ENCODE results near the gene ARMC6. TPM values are rescaled to one million over a fixed set of nuclear protein-coding genes. Genes with fewer than 3 reads are reported as not detected.

Gene ARMC6
- total and polyA plus RNA-seq, 2 of the 13 experiments (the other 11 are each of a cell fraction or from before 2014, with no cell fraction given), result 16.2 to 36.8 TPM

DNA sequence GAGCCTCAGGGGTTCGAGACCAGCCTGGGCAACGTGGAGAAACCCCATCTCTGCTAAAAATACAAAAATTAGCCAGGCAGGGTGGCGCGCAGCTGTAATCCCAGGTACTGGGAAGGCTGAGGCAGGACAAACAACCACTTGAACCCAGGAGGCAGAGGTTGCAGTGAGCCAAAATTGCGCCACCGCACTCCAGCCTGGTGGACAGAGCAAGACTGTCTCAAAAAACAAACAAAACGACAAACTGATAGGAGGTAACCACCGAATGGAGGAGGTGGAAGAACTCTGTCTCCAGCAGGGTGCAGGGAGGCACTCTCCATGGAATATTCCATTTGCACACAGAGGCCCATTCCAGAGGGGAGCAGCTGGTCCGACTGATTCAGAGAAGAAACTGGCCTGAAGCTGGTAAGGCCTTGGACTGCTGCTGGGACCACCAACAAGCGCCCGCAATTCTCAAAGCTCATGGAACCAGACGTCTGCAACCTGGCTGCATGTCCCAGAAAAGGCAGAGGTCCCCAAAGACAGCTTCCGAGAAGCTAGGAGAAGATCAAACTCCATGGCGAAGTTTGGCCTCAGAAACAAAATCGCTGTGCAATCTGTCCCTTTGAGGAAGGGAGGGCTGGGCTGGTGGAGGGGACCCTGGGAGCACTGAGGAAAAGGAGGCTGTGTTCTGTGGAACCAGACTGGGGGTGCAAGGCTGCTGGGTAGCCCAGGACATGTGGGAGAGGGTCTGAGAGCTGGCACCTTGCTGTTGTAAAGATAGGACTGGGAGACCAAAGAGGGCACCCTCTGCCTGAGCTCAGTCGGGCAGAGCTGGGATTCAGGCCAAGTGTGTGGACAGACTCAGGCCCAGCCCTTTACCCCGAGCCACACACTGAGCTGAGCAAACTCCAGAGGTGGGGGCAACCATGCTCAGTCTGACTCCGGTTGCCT lies 65.6 kb downstream of the ARMC6 start (continued):
- TF ChIP-seq ZNF510 (CRISPR knock-in tag; IDR thresholded peaks at IDR 0.05; ENCODE audit: low read depth), result peak; percentile 60; the same call in 1 of the 2 replicates
- no peak for TF ChIP-seq ZNF383 (CRISPR knock-in tag; IDR thresholded peaks at IDR 0.05; ENCODE audit: borderline replicate concordance)
- TF ChIP-seq ATAD3A (CRISPR knock-in tag; IDR thresholded peaks at IDR 0.05), result no peak
- peak; percentile 84 for TF ChIP-seq FOXP4 (CRISPR knock-in tag; IDR thresholded peaks at IDR 0.05)
- TF ChIP-seq, protein P1, sequence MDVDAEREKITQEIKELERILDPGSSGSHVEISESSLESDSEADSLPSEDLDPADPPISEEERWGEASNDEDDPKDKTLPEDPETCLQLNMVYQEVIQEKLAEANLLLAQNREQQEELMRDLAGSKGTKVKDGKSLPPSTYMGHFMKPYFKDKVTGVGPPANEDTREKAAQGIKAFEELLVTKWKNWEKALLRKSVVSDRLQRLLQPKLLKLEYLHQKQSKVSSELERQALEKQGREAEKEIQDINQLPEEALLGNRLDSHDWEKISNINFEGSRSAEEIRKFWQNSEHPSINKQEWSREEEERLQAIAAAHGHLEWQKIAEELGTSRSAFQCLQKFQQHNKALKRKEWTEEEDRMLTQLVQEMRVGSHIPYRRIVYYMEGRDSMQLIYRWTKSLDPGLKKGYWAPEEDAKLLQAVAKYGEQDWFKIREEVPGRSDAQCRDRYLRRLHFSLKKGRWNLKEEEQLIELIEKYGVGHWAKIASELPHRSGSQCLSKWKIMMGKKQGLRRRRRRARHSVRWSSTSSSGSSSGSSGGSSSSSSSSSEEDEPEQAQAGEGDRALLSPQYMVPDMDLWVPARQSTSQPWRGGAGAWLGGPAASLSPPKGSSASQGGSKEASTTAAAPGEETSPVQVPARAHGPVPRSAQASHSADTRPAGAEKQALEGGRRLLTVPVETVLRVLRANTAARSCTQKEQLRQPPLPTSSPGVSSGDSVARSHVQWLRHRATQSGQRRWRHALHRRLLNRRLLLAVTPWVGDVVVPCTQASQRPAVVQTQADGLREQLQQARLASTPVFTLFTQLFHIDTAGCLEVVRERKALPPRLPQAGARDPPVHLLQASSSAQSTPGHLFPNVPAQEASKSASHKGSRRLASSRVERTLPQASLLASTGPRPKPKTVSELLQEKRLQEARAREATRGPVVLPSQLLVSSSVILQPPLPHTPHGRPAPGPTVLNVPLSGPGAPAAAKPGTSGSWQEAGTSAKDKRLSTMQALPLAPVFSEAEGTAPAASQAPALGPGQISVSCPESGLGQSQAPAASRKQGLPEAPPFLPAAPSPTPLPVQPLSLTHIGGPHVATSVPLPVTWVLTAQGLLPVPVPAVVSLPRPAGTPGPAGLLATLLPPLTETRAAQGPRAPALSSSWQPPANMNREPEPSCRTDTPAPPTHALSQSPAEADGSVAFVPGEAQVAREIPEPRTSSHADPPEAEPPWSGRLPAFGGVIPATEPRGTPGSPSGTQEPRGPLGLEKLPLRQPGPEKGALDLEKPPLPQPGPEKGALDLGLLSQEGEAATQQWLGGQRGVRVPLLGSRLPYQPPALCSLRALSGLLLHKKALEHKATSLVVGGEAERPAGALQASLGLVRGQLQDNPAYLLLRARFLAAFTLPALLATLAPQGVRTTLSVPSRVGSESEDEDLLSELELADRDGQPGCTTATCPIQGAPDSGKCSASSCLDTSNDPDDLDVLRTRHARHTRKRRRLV (CRISPR knock-in tag; IDR thresholded peaks at IDR 0.05), result peak; percentile 61; the same call in 1 of the 2 replicates
- TF ChIP-seq, protein P2, sequence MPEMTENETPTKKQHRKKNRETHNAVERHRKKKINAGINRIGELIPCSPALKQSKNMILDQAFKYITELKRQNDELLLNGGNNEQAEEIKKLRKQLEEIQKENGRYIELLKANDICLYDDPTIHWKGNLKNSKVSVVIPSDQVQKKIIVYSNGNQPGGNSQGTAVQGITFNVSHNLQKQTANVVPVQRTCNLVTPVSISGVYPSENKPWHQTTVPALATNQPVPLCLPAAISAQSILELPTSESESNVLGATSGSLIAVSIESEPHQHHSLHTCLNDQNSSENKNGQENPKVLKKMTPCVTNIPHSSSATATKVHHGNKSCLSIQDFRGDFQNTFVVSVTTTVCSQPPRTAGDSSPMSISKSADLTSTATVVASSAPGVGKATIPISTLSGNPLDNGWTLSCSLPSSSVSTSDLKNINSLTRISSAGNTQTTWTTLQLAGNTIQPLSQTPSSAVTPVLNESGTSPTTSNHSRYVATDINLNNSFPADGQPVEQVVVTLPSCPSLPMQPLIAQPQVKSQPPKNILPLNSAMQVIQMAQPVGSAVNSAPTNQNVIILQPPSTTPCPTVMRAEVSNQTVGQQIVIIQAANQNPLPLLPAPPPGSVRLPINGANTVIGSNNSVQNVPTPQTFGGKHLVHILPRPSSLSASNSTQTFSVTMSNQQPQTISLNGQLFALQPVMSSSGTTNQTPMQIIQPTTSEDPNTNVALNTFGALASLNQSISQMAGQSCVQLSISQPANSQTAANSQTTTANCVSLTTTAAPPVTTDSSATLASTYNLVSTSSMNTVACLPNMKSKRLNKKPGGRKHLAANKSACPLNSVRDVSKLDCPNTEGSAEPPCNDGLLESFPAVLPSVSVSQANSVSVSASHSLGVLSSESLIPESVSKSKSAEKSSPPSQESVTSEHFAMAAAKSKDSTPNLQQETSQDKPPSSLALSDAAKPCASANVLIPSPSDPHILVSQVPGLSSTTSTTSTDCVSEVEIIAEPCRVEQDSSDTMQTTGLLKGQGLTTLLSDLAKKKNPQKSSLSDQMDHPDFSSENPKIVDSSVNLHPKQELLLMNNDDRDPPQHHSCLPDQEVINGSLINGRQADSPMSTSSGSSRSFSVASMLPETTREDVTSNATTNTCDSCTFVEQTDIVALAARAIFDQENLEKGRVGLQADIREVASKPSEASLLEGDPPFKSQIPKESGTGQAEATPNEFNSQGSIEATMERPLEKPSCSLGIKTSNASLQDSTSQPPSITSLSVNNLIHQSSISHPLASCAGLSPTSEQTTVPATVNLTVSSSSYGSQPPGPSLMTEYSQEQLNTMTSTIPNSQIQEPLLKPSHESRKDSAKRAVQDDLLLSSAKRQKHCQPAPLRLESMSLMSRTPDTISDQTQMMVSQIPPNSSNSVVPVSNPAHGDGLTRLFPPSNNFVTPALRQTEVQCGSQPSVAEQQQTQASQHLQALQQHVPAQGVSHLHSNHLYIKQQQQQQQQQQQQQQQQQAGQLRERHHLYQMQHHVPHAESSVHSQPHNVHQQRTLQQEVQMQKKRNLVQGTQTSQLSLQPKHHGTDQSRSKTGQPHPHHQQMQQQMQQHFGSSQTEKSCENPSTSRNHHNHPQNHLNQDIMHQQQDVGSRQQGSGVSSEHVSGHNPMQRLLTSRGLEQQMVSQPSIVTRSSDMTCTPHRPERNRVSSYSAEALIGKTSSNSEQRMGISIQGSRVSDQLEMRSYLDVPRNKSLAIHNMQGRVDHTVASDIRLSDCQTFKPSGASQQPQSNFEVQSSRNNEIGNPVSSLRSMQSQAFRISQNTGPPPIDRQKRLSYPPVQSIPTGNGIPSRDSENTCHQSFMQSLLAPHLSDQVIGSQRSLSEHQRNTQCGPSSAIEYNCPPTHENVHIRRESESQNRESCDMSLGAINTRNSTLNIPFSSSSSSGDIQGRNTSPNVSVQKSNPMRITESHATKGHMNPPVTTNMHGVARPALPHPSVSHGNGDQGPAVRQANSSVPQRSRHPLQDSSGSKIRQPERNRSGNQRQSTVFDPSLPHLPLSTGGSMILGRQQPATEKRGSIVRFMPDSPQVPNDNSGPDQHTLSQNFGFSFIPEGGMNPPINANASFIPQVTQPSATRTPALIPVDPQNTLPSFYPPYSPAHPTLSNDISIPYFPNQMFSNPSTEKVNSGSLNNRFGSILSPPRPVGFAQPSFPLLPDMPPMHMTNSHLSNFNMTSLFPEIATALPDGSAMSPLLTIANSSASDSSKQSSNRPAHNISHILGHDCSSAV (CRISPR knock-in tag; IDR thresholded peaks at IDR 0.05; ENCODE audit: borderline replicate concordance), result no peak
- TF ChIP-seq NR2C2 (CRISPR knock-in tag; IDR thresholded peaks at IDR 0.05; ENCODE audit: borderline replicate concordance), result peak; percentile 84
- peak; percentile 38; the same call in 1 of the 2 replicates for TF ChIP-seq NR2F2 (IDR thresholded peaks at IDR 0.05; ENCODE audit: borderline replicate concordance, low read depth)
- TF ChIP-seq AGO2 (optimal IDR thresholded peaks at IDR 0.05; ENCODE audit: low read depth, low read length), result peak; percentile 70
- no peak for TF ChIP-seq ZNF333 (CRISPR knock-in tag; IDR thresholded peaks at IDR 0.05; ENCODE audit: borderline replicate concordance)

Measured in HepG2 (cell line).